K562 (cell line): Measurements from ENCODE around the gene ZNF774. TPM values are rescaled to one million over a fixed set of nuclear protein-coding genes. Genes with fewer than 3 reads are reported as not detected.

Experiments
- ATAC-seq: fragments of 200-7000 bp; cut with Tn5 transposase; 3 replicates; pipeline ENCODE4 v1.9.1; 2020; ENCODE audit warnings: moderate library complexity
- BruUV-seq: library from RNA; stranded (reverse); fragments of 400-500 nt; replicated peaks from 2 replicates; lab custom pipeline; 2021; lab: Mats Ljungman, UMichigan
- CTCF ChIA-PET: fragments of 300-600 bp; formaldehyde crosslinking; extraction: SDS; loops from one replicate; lab custom pipeline; 2021; ENCODE audit warnings: low intra/inter-chr PET ratio; lab: Yijun Ruan, JAX
- POLR2A ChIA-PET: fragments of 300-600, 350-650 bp; sonication (Branson Sonifier 250); formaldehyde crosslinking; extraction: SDS; loops from one replicate; lab custom pipeline; 2021; ENCODE audit warnings: antibody characterized with exemption, inconsistent platforms; lab: Yijun Ruan, JAX
- DNase-seq, 4 experiments: peaks; one replicate each; pipeline versions ENCODE4 v3.0.0 to v3.0.0-alpha.2; 2011 to 2018; ENCODE audit warnings: low spot score in 3 of 4, mixed read lengths in 3 of 4; ENCODE audit errors: extremely low read depth in 1 of 4
- FAIRE-seq: peaks from 2 replicates; lab custom pipeline; 2011; peaks lifted over from hg19 to GRCh38; lab: Jason Lieb, UNC
- H2AFZ ChIP-seq: 2 replicates; pipeline ENCODE4 v1.6.0; 2011; ENCODE audit warnings: low read depth, low read length, control low read depth, inconsistent platforms
- H3K27ac ChIP-seq: fragments of 200-600 bp; 3 replicates; pipeline ENCODE4 v1.8.0; 2011; ENCODE audit warnings: low read depth, mild to moderate bottlenecking, control low read depth, inconsistent platforms, low read length, moderate library complexity, mixed read lengths; ENCODE audit errors: extremely low read depth
- H3K27me3 ChIP-seq, 2 experiments: fragments of 300-600 bp in 1 of 2; 2 replicates in 1 of 2; 3 replicates in 1 of 2; pipeline versions ENCODE4 v1.6.0 to v1.8.0; 2011; ENCODE audit warnings: inconsistent platforms in 2 of 2, low read length in 2 of 2, mild to moderate bottlenecking in 1 of 2, mixed read lengths in 1 of 2, moderate library complexity in 1 of 2; ENCODE audit not compliant: control insufficient read depth in 2 of 2, insufficient read depth in 2 of 2
- H3K36me3 ChIP-seq: fragments of 300-600 bp; 3 replicates; pipeline ENCODE4 v1.8.0; 2011; ENCODE audit warnings: mild to moderate bottlenecking, low read length, inconsistent platforms; ENCODE audit not compliant: control insufficient read depth, insufficient read depth
- H3K4me1 ChIP-seq, 2 experiments: fragments of 200-600 bp in 1 of 2; replicated peaks in 1 of 2; 2 replicates in 1 of 2; 3 replicates in 1 of 2; pipeline versions ENCODE4 v1.5.1 to v1.8.0; 2011; ENCODE audit warnings: inconsistent platforms in 2 of 2, low read length in 2 of 2, mild to moderate bottlenecking in 1 of 2, mixed read lengths in 1 of 2, moderate library complexity in 1 of 2; ENCODE audit not compliant: control insufficient read depth in 2 of 2, insufficient read depth in 2 of 2
- H3K4me2 ChIP-seq: 2 replicates; pipeline ENCODE4 v1.6.1; 2011; ENCODE audit warnings: low read length, control low read depth, inconsistent platforms, mixed read lengths; ENCODE audit not compliant: insufficient read depth
- H3K4me3 ChIP-seq: fragments of 200-600 bp; sonication (generic), shearing (Covaris generic); 2 replicates; pipeline ENCODE4 v1.5.1; 2016; ENCODE audit warnings: control low read depth, inconsistent platforms
- H3K79me2 ChIP-seq: fragments of 200-600 bp; 3 replicates; pipeline ENCODE4 v1.8.0; 2011; ENCODE audit warnings: low read length, inconsistent platforms; ENCODE audit not compliant: control insufficient read depth, insufficient read depth
- H3K9ac ChIP-seq, 2 experiments: 2 replicates each; pipeline versions ENCODE4 v1.6.0 to v1.6.1; 2011; ENCODE audit warnings: low read depth in 2 of 2, low read length in 2 of 2, control low read depth in 1 of 2, inconsistent platforms in 1 of 2, mild to moderate bottlenecking in 1 of 2, mixed read lengths in 1 of 2; ENCODE audit not compliant: insufficient read depth in 1 of 2
- H3K9me1 ChIP-seq: one replicate; pipeline ENCODE4 v1.6.0; 2011; ENCODE audit warnings: inconsistent platforms, mild to moderate bottlenecking, low read length, moderate library complexity; ENCODE audit not compliant: control insufficient read depth, insufficient read depth
- H3K9me3 ChIP-seq: replicated peaks from 2 replicates; pipeline ENCODE4 v1.5.1; 2011; ENCODE audit warnings: low read depth, low read length, inconsistent platforms; ENCODE audit not compliant: control insufficient read depth, insufficient read depth
- H4K20me1 ChIP-seq: replicated peaks from 2 replicates; pipeline ENCODE4 v1.6.1; 2011; ENCODE audit warnings: low read length, inconsistent platforms, mixed read lengths; ENCODE audit not compliant: control insufficient read depth, insufficient read depth
- ETS2 ChIP-seq: IDR thresholded peaks from 2 replicates; pipeline ENCODE4 v1.6.1; 2016; ENCODE audit warnings: borderline replicate concordance, missing genetic modification characterization, mild to moderate bottlenecking, moderate library complexity, missing compliant biosample characterization; ENCODE audit not compliant: poor library complexity, severe bottlenecking
- KLF16 ChIP-seq: IDR thresholded peaks from 2 replicates; pipeline ENCODE4 v1.6.1; 2016; ENCODE audit warnings: antibody characterized with exemption
- MAZ ChIP-seq, 2 experiments: fragments of 450-650 bp in 1 of 2; sonication (generic) in 1 of 2; formaldehyde crosslinking; IDR thresholded peaks in 1 of 2; conservative IDR thresholded peaks in 1 of 2; 2 replicates each; pipeline versions ENCODE4 v1.4.0 to v1.5.0; 2020; ENCODE audit warnings: mild to moderate bottlenecking in 1 of 2, missing genetic modification reagents in 1 of 2
- PURB ChIP-seq: sonication (generic); formaldehyde crosslinking; IDR thresholded peaks from 2 replicates; pipeline ENCODE4 v1.9.0; 2021; ENCODE audit warnings: low read depth, mild to moderate bottlenecking, missing genetic modification reagents
- STAG1 ChIP-seq: sonication (generic); formaldehyde crosslinking; IDR thresholded peaks from 2 replicates; pipeline ENCODE4 v1.5.0; 2020; ENCODE audit warnings: missing genetic modification reagents, borderline replicate concordance
- TCF7L2 ChIP-seq: fragments of 150-350 bp; IDR thresholded peaks from 2 replicates; pipeline ENCODE4 v1.6.1; 2016; ENCODE audit warnings: low read depth, mild to moderate bottlenecking, low read length, moderate library complexity
- WGBS: fragments of 100-300 bp; shearing (Covaris generic); methylation state at CpG from one replicate; pipeline ENCODE4 v1.1.6; 2016; ENCODE audit warnings: low coverage, mixed read lengths; ENCODE audit not compliant: insufficient coverage; ENCODE audit errors: missing lambda C conversion rate; 5-methylcytosine and 5-hydroxymethylcytosine counted together
- in situ Hi-C: fragments of 300-500 bp; cut with MboI; formaldehyde crosslinking; loops from 4 replicates; pipeline ENCODE4 v1.15.0; 2018; ENCODE audit warnings: inconsistent platforms, mixed read lengths
- intact Hi-C: fragments of 100-400 bp; cut with micrococcal nuclease; formaldehyde crosslinking; loops from 2 replicates; pipeline ENCODE4 v1.14.2; 2022
- polyA plus RNA-seq, 8 experiments: library from polyadenylated mRNA; depleted of rRNA in 4 of 8; stranded (reverse) in 5 of 8; unstranded in 3 of 8; fragments of >200 nt; fragmentation: Nextera tagmentation in 2 of 8; fragmentation: Illumina TruSeq in 1 of 8; extraction: Ambion mirVana in 2 of 8; extraction: Trizol in 1 of 8; gene quantifications; 2 replicates each; pipeline versions ENCODE4 v1.2.1 to v1.2.3, GENCODE V29; 2011 to 2014; ENCODE audit warnings: inconsistent platforms in 1 of 8, missing spikeins in 1 of 8
- total RNA-seq, 7 experiments: library from RNA; depleted of rRNA in 6 of 7; stranded (reverse); fragments of >200 nt in 6 of 7; fragmentation: Illumina TruSeq in 2 of 7; extraction: Trizol in 2 of 7; gene quantifications; 2 replicates each; pipeline versions ENCODE4 v1.2.1 to v1.2.3, GENCODE V29; 2011 to 2021; ENCODE audit warnings: low replicate concordance in 1 of 7
- TF ChIP-seq, protein P1 (sequence below), 2 experiments: fragments of 450-650 bp; formaldehyde crosslinking in 1 of 2; IDR thresholded peaks; 2 replicates each; pipeline versions ENCODE4 v1.4.0 to v1.6.1; 2014 to 2020; ENCODE audit warnings: mild to moderate bottlenecking in 2 of 2, borderline replicate concordance in 1 of 2, low read depth in 1 of 2
- TF ChIP-seq, protein P2 (sequence below): IDR thresholded peaks from 2 replicates; pipeline ENCODE4 v1.6.1; 2011; ENCODE audit warnings: borderline replicate concordance, low read depth, mild to moderate bottlenecking, moderate library complexity, low read length; ENCODE audit not compliant: insufficient read depth, poor library complexity, severe bottlenecking

Gene ZNF774
- total and polyA plus RNA-seq, 9 of the 15 experiments (the other 6 are each of a cell fraction or from before 2014, with no cell fraction given): 0.32 to 2.0 (median 1.2) TPM

DNA sequence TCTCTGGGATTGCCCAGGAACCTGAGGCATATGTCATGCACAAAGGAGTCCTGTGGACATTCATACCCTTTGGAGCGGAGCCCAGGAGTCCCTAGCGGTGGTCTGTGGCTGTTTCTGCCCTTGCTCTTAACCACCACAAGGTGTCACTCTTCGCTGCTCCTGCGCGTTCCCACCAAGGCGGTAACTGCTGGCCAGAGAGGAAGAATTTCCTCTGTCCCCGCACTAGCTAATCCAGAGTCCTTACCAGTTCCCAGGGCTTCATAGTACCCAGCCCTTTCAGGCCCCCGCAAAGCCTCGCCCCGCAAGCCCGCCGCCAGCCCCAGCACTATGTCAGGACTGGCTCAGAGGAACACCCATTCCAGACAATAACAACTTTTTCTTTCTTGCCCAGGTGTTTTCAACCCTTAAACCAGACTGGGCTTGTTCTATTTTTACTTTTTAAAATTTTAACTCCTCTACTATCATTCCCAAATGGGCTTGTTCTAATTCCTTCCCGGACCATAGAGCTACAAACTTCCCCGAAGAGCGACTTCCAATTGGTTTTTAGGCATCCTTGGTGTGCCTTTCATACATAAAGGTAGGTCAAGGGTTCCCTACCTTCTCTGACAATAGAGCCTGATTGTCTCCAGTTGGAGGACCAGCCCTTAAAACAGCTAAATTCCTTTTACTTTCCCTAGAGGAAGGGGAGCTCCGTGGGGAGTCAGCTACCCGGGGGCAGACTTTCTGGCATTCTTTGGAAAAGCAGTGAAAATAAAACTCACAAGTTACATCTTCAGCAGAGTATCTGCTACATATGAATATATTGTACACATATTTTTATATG lies 31.8 kb upstream of the ZNF774 start:
- no peaks in the 10 kb centered on the region for H3K36me3 ChIP-seq
- in situ Hi-C loops: loop anchor here (10.0 to 25.0 kb wide), 2 partner anchors 285 to 917 kb away; no protein-coding TSS in a partner anchor
- ChIA-PET CTCF (interaction anchor here (0.6 to 4.8 kb wide), 9 partner anchors 17 to 905 kb away, joined by 3 to 64 read pairs (median 3); no protein-coding TSS in a partner anchor), POLR2A (interaction anchor here (0.6 to 1.3 kb wide), 6 partner anchors 9 to 565 kb away, joined by 3 to 6 read pairs (median 4); no protein-coding TSS in a partner anchor)
- peak; percentile 100 for ATAC-seq
- peaks cover 3 to 4% of the 10 kb centered on the region in 2 experiments; a peak in 2 of 5 replicates for H3K4me1 ChIP-seq
- peak; percentile 85 to 92 (median 86) for DNase-seq
- no TSS peak for BruUV-seq
- FAIRE-seq: peak; percentile 94
- no peaks in the 10 kb centered on the region for H3K9me1 ChIP-seq
- peak overlapping the region; percentile 91 for H2AFZ ChIP-seq
- peak overlapping the region; percentile 55 to 81; a peak in 3 of 4 replicates for H3K9ac ChIP-seq
- intact Hi-C loops: loop anchor here (1.0 to 10.0 kb wide), 5 partner anchors 26 to 565 kb away; partner anchors contain the start of gene FES
- H3K79me2 ChIP-seq: no peaks in the 10 kb centered on the region
- H3K4me3 ChIP-seq: no peak overlapping the region
- 7% methylated on average over 17 of the region's 17 CpGs for whole genome bisulfite sequencing
- peak overlapping the region; percentile 21; the same call in 2 of the 3 replicates for H3K27ac ChIP-seq
- no peaks in the 10 kb centered on the region for H3K27me3 ChIP-seq
- no peaks in the 10 kb centered on the region for H3K9me3 ChIP-seq
- H3K4me2 ChIP-seq: peak overlapping the region; percentile 47; the same call in 1 of the 2 replicates
- no peaks in the 10 kb centered on the region for H4K20me1 ChIP-seq
- TF ChIP-seq, protein P1, sequence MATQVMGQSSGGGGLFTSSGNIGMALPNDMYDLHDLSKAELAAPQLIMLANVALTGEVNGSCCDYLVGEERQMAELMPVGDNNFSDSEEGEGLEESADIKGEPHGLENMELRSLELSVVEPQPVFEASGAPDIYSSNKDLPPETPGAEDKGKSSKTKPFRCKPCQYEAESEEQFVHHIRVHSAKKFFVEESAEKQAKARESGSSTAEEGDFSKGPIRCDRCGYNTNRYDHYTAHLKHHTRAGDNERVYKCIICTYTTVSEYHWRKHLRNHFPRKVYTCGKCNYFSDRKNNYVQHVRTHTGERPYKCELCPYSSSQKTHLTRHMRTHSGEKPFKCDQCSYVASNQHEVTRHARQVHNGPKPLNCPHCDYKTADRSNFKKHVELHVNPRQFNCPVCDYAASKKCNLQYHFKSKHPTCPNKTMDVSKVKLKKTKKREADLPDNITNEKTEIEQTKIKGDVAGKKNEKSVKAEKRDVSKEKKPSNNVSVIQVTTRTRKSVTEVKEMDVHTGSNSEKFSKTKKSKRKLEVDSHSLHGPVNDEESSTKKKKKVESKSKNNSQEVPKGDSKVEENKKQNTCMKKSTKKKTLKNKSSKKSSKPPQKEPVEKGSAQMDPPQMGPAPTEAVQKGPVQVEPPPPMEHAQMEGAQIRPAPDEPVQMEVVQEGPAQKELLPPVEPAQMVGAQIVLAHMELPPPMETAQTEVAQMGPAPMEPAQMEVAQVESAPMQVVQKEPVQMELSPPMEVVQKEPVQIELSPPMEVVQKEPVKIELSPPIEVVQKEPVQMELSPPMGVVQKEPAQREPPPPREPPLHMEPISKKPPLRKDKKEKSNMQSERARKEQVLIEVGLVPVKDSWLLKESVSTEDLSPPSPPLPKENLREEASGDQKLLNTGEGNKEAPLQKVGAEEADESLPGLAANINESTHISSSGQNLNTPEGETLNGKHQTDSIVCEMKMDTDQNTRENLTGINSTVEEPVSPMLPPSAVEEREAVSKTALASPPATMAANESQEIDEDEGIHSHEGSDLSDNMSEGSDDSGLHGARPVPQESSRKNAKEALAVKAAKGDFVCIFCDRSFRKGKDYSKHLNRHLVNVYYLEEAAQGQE (IDR thresholded peaks at IDR 0.05; ENCODE audit: borderline replicate concordance): peak; percentile 93
- TF ChIP-seq, protein P1 (CRISPR knock-in tag; IDR thresholded peaks at IDR 0.05; ENCODE audit: low read depth): no peak
- no peak for TF ChIP-seq TCF7L2
- TF ChIP-seq, protein P2, sequence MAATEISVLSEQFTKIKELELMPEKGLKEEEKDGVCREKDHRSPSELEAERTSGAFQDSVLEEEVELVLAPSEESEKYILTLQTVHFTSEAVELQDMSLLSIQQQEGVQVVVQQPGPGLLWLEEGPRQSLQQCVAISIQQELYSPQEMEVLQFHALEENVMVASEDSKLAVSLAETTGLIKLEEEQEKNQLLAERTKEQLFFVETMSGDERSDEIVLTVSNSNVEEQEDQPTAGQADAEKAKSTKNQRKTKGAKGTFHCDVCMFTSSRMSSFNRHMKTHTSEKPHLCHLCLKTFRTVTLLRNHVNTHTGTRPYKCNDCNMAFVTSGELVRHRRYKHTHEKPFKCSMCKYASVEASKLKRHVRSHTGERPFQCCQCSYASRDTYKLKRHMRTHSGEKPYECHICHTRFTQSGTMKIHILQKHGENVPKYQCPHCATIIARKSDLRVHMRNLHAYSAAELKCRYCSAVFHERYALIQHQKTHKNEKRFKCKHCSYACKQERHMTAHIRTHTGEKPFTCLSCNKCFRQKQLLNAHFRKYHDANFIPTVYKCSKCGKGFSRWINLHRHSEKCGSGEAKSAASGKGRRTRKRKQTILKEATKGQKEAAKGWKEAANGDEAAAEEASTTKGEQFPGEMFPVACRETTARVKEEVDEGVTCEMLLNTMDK: peak; percentile 82
- 0 out of 2 replicates have a peak, but pooled peaks have one; percentile 26 for TF ChIP-seq KLF16
- peak; percentile 98 for TF ChIP-seq STAG1
- TF ChIP-seq PURB (CRISPR knock-in tag): no peak
- peak in 1 of 2 experiments; percentile 64; a peak in 3 of 4 replicates for TF ChIP-seq MAZ (CRISPR knock-in tag; conservative IDR thresholded peaks at IDR 0.05 in 1 of 2, IDR thresholded peaks at IDR 0.05 in 1 of 2)
- TF ChIP-seq ETS2: no peak
